ENCODE measurements around the gene OR1F1. TPM values are rescaled to one million over a fixed set of nuclear protein-coding genes. Genes with fewer than 3 reads are reported as not detected.

The OR1F1 gene
- total RNA-seq, 1 experiment from 2014 or later: not detected

DNA sequence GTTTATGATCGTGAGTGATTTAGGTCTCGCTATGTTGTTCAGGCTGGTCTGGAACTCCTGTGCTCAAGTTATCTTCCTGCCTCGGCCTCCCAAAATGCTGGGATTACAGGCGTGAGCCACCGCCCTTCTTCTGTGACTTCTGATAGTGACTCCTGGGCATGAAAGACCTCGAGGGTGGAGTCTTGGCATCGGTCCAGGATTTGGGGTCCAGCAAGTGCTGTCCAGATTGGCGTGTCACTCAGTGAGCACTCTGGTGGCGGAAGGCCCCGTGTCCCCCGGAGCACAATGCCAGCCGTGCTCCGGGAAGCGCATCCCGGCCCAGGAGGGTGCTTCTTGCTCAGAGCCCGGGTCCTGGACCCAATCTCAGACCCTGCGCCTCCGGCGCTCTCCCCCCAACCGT is 6.8 kb downstream of the OR1F1 start:
- Histone ChIP-seq H2BK20ac (ENCODE audit: low read depth, low read length, poor library complexity, severe bottlenecking) (no peak overlapping the region), H3K23ac (ENCODE audit: insufficient read length, low read depth, low read length) (no peak overlapping the region), H3K4me2 (ENCODE audit: insufficient read depth, insufficient read length, low read length) (no peak overlapping the region), H4K5ac (ENCODE audit: insufficient read length, low read depth, low read length) (no peak overlapping the region), H3K23me2 (ENCODE audit: insufficient read length, low read depth, low read length, poor library complexity, severe bottlenecking) (peaks cover 15% of the 10 kb centered on the region), H3K79me2 (ENCODE audit: insufficient read depth, low read length) (no peaks in the 10 kb centered on the region), H2AFZ (ENCODE audit: low read length) (no peak overlapping the region), H3K9me3 (ENCODE audit: control insufficient read depth, low read depth, low read length) (no peaks in the 10 kb centered on the region), H3K79me1 (ENCODE audit: insufficient read depth, low read depth, low read length, poor library complexity, severe bottlenecking) (no peaks in the 10 kb centered on the region), H3K14ac (ENCODE audit: insufficient read depth, low read length) (no peak overlapping the region), H4K91ac (ENCODE audit: insufficient read length, low read depth, low read length) (no peak overlapping the region), H4K8ac (replicated peaks; ENCODE audit: insufficient read length, low read depth, low read length) (no peak overlapping the region), H3K27me3 (ENCODE audit: insufficient read depth, low read length) (peaks cover 2% of the 10 kb centered on the region; the same call in 1 of the 2 replicates), H3K4me1 (ENCODE audit: insufficient read depth, low read length) (no peaks in the 10 kb centered on the region), H3K9ac (ENCODE audit: extremely low read depth, insufficient read length, low read length) (no peak overlapping the region), H3K27ac (ENCODE audit: insufficient read length, low read depth, low read length) (no peak overlapping the region), H3K4ac (ENCODE audit: low read depth, low read length) (no peak overlapping the region), H2BK5ac (ENCODE audit: insufficient read length, low read length) (no peak overlapping the region), H3T11ph (ENCODE audit: low read length) (no peak overlapping the region), H2BK120ac (ENCODE audit: low read depth, low read length, poor library complexity, severe bottlenecking) (no peak overlapping the region), H2AK5ac (ENCODE audit: insufficient read length, low read length) (no peak overlapping the region), H3K18ac (ENCODE audit: insufficient read length, low read depth, low read length) (no peak overlapping the region), H2BK15ac (ENCODE audit: low read depth, low read length) (no peak overlapping the region), H2BK12ac (ENCODE audit: insufficient read length, low read depth, low read length) (no peak overlapping the region), H4K20me1 (ENCODE audit: control insufficient read depth, insufficient read depth, insufficient read length) (no peaks in the 10 kb centered on the region), H3K56ac (ENCODE audit: insufficient read length, low read depth, low read length) (no peak overlapping the region)
- H3K27me3 Mint-ChIP-seq (ENCODE audit: low read depth): peaks cover 60% of the 10 kb centered on the region
- peak overlapping the region in 1 of 3 experiments; percentile 44; a peak in 1 of 7 replicates for H3K27ac Mint-ChIP-seq
- no peak for DNase-seq
- no peak for TF ChIP-seq CTCF (conservative IDR thresholded peaks at IDR 0.05)
- H3K9me3 Mint-ChIP-seq: peaks cover 0 to 3% of the 10 kb centered on the region in 2 experiments; a peak in 2 of 5 replicates
- H3K4me3 Mint-ChIP-seq: no peak overlapping the region
- H3K4me1 Mint-ChIP-seq: peaks cover 12 to 15% of the 10 kb centered on the region in 2 experiments
- no CpG with 5 or more reads among the region's 20 CpGs for WGBS (ENCODE audit: extremely low coverage, insufficient read length, low lambda C conversion rate)
- H3K36me3 Mint-ChIP-seq (ENCODE audit: insufficient read depth in 1 of 3, low read depth in 3 of 3): no peaks in the 10 kb centered on the region; a peak in 1 of 7 replicates
